ENCODE measurements around the gene KCNJ1.

Gene KCNJ1

GRCh38 chr11:128800871-128801417, 66.2 kb downstream of the KCNJ1 start:
- H3K9me3 ChIP-seq (ENCODE audit: insufficient read depth, low read length), result no peaks in the 10 kb centered on the region
- no peaks in the 10 kb centered on the region for H3K79me2 ChIP-seq (ENCODE audit: low read length)
- H3K27me3 ChIP-seq (ENCODE audit: low read depth, low read length), result no peaks in the 10 kb centered on the region
- H3K4me1 ChIP-seq (ENCODE audit: low read length), result peaks cover 9% of the 10 kb centered on the region
- TF ChIP-seq CTCF (IDR thresholded peaks at IDR 0.05; ENCODE audit: low read depth, low read length) (no peak), EZH2phosphoT487 (IDR thresholded peaks at IDR 0.05; ENCODE audit: low read depth) (no peak)
- no peak overlapping the region for H3K4me3 ChIP-seq (ENCODE audit: low read length)
- 0 out of 2 replicates have a peak, but pooled peaks cover 2% of the 10 kb centered on the region for H4K20me1 ChIP-seq (ENCODE audit: insufficient read depth, low read length)
- no peak overlapping the region for H3K4me2 ChIP-seq (ENCODE audit: low read length)
- H2AFZ ChIP-seq (ENCODE audit: low read depth, low read length), result no peak overlapping the region
- H3K9ac ChIP-seq (ENCODE audit: low read length), result no peak overlapping the region
- no peak overlapping the region for H3K27ac ChIP-seq (ENCODE audit: low read length)
- peaks cover 6% of the 10 kb centered on the region for H3K36me3 ChIP-seq (replicated peaks; ENCODE audit: low read depth, low read length)

GRCh38 chr11:128796270-128796669, 70.8 kb downstream of the KCNJ1 start:
- Histone ChIP-seq H3K9me3 (ENCODE audit: insufficient read depth, low read length) (no peaks in the 10 kb centered on the region), H3K27me3 (ENCODE audit: low read depth, low read length) (no peaks in the 10 kb centered on the region), H3K9ac (ENCODE audit: low read length) (no peak overlapping the region), H2AFZ (ENCODE audit: low read depth, low read length) (no peak overlapping the region), H3K79me2 (ENCODE audit: low read length) (no peaks in the 10 kb centered on the region), H3K36me3 (replicated peaks; ENCODE audit: low read depth, low read length) (peaks cover 12% of the 10 kb centered on the region), H3K27ac (ENCODE audit: low read length) (peak overlapping the region; percentile 45; the same call in 1 of the 2 replicates), H3K4me3 (ENCODE audit: low read length) (peak overlapping the region; percentile 19; the same call in 1 of the 2 replicates), H4K20me1 (ENCODE audit: insufficient read depth, low read length) (no peaks in the 10 kb centered on the region), H3K4me2 (ENCODE audit: low read length) (peak overlapping the region; percentile 44), H3K4me1 (ENCODE audit: low read length) (peaks cover 11% of the 10 kb centered on the region)
- TF ChIP-seq CTCF (IDR thresholded peaks at IDR 0.05; ENCODE audit: low read depth, low read length) (no peak), EZH2phosphoT487 (IDR thresholded peaks at IDR 0.05; ENCODE audit: low read depth) (no peak)

- Histone ChIP-seq H3K27me3 (ENCODE audit: low read depth, low read length) (no peaks in the 10 kb centered on the region), H3K36me3 (replicated peaks; ENCODE audit: low read depth, low read length) (peaks cover 7% of the 10 kb centered on the region), H3K9ac (ENCODE audit: low read length) (no peak overlapping the region), H3K4me2 (ENCODE audit: low read length) (no peak overlapping the region), H3K4me1 (ENCODE audit: low read length) (no peaks in the 10 kb centered on the region), H2AFZ (ENCODE audit: low read depth, low read length) (no peak overlapping the region), H3K4me3 (ENCODE audit: low read length) (no peak overlapping the region), H3K27ac (ENCODE audit: low read length) (no peak overlapping the region), H4K20me1 (ENCODE audit: insufficient read depth, low read length) (no peaks in the 10 kb centered on the region), H3K79me2 (ENCODE audit: low read length) (no peaks in the 10 kb centered on the region), H3K9me3 (ENCODE audit: insufficient read depth, low read length) (no peaks in the 10 kb centered on the region)
- TF ChIP-seq CTCF (IDR thresholded peaks at IDR 0.05; ENCODE audit: low read depth, low read length), result no peak
- TF ChIP-seq EZH2phosphoT487 (IDR thresholded peaks at IDR 0.05; ENCODE audit: low read depth), result no peak
Observed at GRCh38 chr11:128790196-128790595, 76.9 kb downstream of the KCNJ1 start.

- no peak overlapping the region for H3K4me3 ChIP-seq (ENCODE audit: low read length)
- H3K79me2 ChIP-seq (ENCODE audit: low read length), result no peaks in the 10 kb centered on the region
- no peaks in the 10 kb centered on the region for H3K4me1 ChIP-seq (ENCODE audit: low read length)
- TF ChIP-seq EZH2phosphoT487 (IDR thresholded peaks at IDR 0.05; ENCODE audit: low read depth) (no peak), CTCF (IDR thresholded peaks at IDR 0.05; ENCODE audit: low read depth, low read length) (no peak)
- no peaks in the 10 kb centered on the region for H3K9me3 ChIP-seq (ENCODE audit: insufficient read depth, low read length)
- peaks cover 7% of the 10 kb centered on the region for H3K36me3 ChIP-seq (replicated peaks; ENCODE audit: low read depth, low read length)
- H2AFZ ChIP-seq (ENCODE audit: low read depth, low read length), result no peak overlapping the region
- no peak overlapping the region for H3K27ac ChIP-seq (ENCODE audit: low read length)
- H3K27me3 ChIP-seq (ENCODE audit: low read depth, low read length), result no peaks in the 10 kb centered on the region
- no peak overlapping the region for H3K9ac ChIP-seq (ENCODE audit: low read length)
- H4K20me1 ChIP-seq (ENCODE audit: insufficient read depth, low read length), result no peaks in the 10 kb centered on the region
- H3K4me2 ChIP-seq (ENCODE audit: low read length), result no peak overlapping the region
Observed at GRCh38 chr11:128789497-128790150, 77.5 kb downstream of the KCNJ1 start.
